Stomach (tissue), 4 donors: Measurements from ENCODE around the gene PRKCSH.

ENCODE experiments used
- POLR2A ChIP-seq, 4 donors: fragments of 450-650 bp; IDR thresholded peaks; one replicate each; pipeline ENCODE4 v1.6.1; 2016; ENCODE audit warnings: antibody characterized with exemption in 4 of 4, control low read depth in 2 of 4, mild to moderate bottlenecking in 1 of 4, moderate library complexity in 1 of 4
- TF ChIP-seq, protein P1 (sequence below), 7 experiments: fragments of 450-650 bp in 4 of 7; fragments of 200-600 bp in 3 of 7; sonication (generic) in 3 of 7; IDR thresholded peaks; one replicate each; pipeline ENCODE4 v1.5.1; 2016 to 2019; ENCODE audit warnings: antibody characterized with exemption in 7 of 7, control low read depth in 2 of 7, mild to moderate bottlenecking in 1 of 7

DNA sequence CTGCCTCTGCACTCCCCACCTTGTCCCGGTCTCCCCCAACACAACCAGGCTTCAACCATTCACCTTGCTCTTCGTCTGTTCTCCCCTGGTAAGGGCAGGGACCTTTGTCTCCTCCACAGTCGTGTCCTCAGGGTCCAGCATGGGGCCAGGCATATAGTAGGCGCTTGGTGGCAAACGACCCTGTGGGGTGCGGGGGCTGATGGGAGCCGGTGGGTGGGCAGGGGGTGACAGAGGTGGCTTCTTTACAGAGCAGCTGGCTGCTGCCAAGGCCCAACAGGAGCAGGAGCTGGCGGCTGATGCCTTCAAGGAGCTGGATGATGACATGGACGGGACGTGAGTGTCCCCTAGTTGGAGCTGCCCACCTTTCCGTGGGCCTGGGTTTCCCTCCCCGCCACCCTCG lies 9.7 kb downstream of the PRKCSH start:
- TF ChIP-seq, protein P1, sequence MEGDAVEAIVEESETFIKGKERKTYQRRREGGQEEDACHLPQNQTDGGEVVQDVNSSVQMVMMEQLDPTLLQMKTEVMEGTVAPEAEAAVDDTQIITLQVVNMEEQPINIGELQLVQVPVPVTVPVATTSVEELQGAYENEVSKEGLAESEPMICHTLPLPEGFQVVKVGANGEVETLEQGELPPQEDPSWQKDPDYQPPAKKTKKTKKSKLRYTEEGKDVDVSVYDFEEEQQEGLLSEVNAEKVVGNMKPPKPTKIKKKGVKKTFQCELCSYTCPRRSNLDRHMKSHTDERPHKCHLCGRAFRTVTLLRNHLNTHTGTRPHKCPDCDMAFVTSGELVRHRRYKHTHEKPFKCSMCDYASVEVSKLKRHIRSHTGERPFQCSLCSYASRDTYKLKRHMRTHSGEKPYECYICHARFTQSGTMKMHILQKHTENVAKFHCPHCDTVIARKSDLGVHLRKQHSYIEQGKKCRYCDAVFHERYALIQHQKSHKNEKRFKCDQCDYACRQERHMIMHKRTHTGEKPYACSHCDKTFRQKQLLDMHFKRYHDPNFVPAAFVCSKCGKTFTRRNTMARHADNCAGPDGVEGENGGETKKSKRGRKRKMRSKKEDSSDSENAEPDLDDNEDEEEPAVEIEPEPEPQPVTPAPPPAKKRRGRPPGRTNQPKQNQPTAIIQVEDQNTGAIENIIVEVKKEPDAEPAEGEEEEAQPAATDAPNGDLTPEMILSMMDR (IDR thresholded peaks at IDR 0.05) = no peak
- TF ChIP-seq POLR2A (IDR thresholded peaks at IDR 0.05) = no peak
